H1 (cell line): ENCODE data around the gene SLC32A1.

Experiments used
- ATF2 ChIP-seq: IDR thresholded peaks from 2 replicates; pipeline ENCODE4 v1.6.1; 2012; ENCODE audit warnings: low read length, inconsistent platforms
- EGR1 ChIP-seq: IDR thresholded peaks from 2 replicates; pipeline ENCODE4 v1.6.1; 2011; ENCODE audit warnings: low read depth, low read length, borderline replicate concordance
- HDAC2 ChIP-seq, 2 experiments: fragments of 300-600 bp in 1 of 2; sonication (generic) in 1 of 2; IDR thresholded peaks; 2 replicates each; pipeline ENCODE4 v1.6.1; 2011 to 2012; ENCODE audit warnings: low read depth in 2 of 2, low read length in 2 of 2, mild to moderate bottlenecking in 2 of 2, moderate library complexity in 2 of 2, borderline replicate concordance in 1 of 2, inconsistent platforms in 1 of 2
- JUND ChIP-seq: IDR thresholded peaks from 2 replicates; pipeline ENCODE4 v1.6.1; 2011; ENCODE audit warnings: mild to moderate bottlenecking, improper control_type of control experiment, low read length
- NRF1 ChIP-seq: IDR thresholded peaks from 2 replicates; pipeline ENCODE4 v1.6.1; 2011; ENCODE audit warnings: mild to moderate bottlenecking, low read depth, low read length, improper control_type of control experiment
- POLR2A ChIP-seq, 2 experiments: IDR thresholded peaks; 1 replicate in 1 of 2; 2 replicates in 1 of 2; pipeline ENCODE4 v1.6.1; 2011; ENCODE audit warnings: low read depth in 2 of 2, low read length in 2 of 2, mild to moderate bottlenecking in 2 of 2; ENCODE audit errors: control extremely low read depth in 1 of 2
- RAD21 ChIP-seq, 2 experiments: IDR thresholded peaks in 1 of 2; conservative IDR thresholded peaks in 1 of 2; 2 replicates each; pipeline ENCODE4 v1.6.1; 2011; ENCODE audit warnings: low read depth in 2 of 2, low read length in 2 of 2, improper control_type of control experiment in 1 of 2, inconsistent platforms in 1 of 2, mild to moderate bottlenecking in 1 of 2, moderate library complexity in 1 of 2
- RNF2 ChIP-seq: fragments of 200-900, 300-1000 bp; sonication (generic); IDR thresholded peaks from 2 replicates; pipeline ENCODE4 v1.7.1; 2016; ENCODE audit warnings: borderline replicate concordance, low read depth, mild to moderate bottlenecking, antibody characterized with exemption, low read length; ENCODE audit not compliant: poor library complexity, severe bottlenecking; ENCODE audit errors: missing control alignments
- SIN3A ChIP-seq, 2 experiments: IDR thresholded peaks in 1 of 2; conservative IDR thresholded peaks in 1 of 2; 2 replicates each; pipeline ENCODE4 v1.6.1; 2011 to 2012; ENCODE audit warnings: low read length in 2 of 2, improper control_type of control experiment in 1 of 2, low read depth in 1 of 2, mild to moderate bottlenecking in 1 of 2
- SUZ12 ChIP-seq: fragments of 200-600 bp; sonication (generic); IDR thresholded peaks from 2 replicates; pipeline ENCODE4 v1.6.1; 2012; ENCODE audit warnings: mild to moderate bottlenecking, inconsistent platforms, low read length, moderate library complexity, mixed read lengths
- TF ChIP-seq, protein P1 (sequence below), 3 experiments: IDR thresholded peaks; 1 replicate in 2 of 3; 2 replicates in 1 of 3; pipeline versions ENCODE4 v1.5.1 to v1.6.1; 2011; ENCODE audit warnings: low read length in 3 of 3, mild to moderate bottlenecking in 3 of 3, inconsistent platforms in 2 of 3, low read depth in 1 of 3, moderate library complexity in 1 of 3; ENCODE audit not compliant: insufficient read depth in 1 of 3; ENCODE audit errors: control extremely low read depth in 1 of 3

DNA sequence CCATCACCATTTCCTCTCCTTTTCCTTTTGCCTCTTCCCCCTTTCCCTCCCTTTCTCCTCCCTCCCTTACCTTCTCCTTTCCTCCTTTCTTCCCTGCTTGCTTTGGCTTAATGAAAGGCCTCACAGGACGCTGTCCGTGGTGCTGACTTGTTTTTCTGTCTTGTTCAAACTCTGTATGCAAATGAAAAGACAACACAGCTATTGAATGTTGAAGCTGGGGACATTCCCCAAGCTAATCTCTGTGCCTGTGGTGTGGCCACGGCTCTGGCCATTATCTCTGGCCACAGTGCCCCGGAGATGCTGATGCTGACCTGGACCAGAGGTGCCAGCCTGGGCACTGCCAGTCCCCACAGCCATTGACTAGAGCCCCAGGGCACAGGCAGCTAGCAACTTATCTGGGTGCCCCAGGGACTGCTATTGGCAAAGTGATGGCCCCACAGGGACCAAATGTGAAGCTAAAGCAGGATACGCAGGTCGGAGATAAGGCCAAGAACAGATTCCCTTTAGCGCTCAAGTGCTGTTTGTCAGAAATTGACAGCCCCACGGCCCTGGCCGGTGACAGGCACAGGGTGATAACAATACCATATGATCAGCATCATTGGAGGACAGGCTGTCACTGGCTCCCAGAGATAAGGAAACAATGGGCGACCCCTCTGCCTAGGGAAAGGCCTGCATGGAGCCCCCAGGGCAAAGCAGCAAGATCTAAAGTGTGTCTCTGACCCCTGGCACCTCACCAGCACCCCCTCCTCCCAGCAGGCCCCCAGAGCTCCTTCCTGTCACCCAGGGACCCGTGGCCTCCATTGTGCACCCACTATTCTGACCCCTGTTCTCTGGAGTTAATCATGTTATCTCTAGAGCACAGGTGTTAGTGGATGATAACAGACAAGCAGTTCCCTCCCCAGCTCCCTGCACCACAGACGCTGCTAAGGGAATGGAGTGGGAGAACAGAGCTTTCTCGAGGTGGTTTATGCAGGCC, 31.6 kb upstream of the SLC32A1 start:
- TF ChIP-seq POLR2A (IDR thresholded peaks at IDR 0.05; ENCODE audit: control extremely low read depth in 1 of 2, low read depth in 2 of 2, low read length in 2 of 2) (no peak), ATF2 (no peak), SIN3A (conservative IDR thresholded peaks at IDR 0.05 in 1 of 2, IDR thresholded peaks at IDR 0.05 in 1 of 2; ENCODE audit: low read depth in 1 of 2, low read length in 2 of 2) (peak; percentile 71 to 90; a peak in 3 of 4 replicates), RAD21 (IDR thresholded peaks at IDR 0.05 in 1 of 2, conservative IDR thresholded peaks at IDR 0.05 in 1 of 2; ENCODE audit: low read depth in 2 of 2, low read length in 2 of 2) (0 out of 4 replicates have a peak, but pooled peaks of 1 of the 2 experiments have one; percentile 9), RNF2 (no peak), NRF1 (no peak), HDAC2 (IDR thresholded peaks at IDR 0.05; ENCODE audit: borderline replicate concordance in 1 of 2, low read depth in 2 of 2, low read length in 2 of 2) (no peak), EGR1 (no peak), SUZ12 (no peak), JUND (no peak)
- TF ChIP-seq, protein P1, sequence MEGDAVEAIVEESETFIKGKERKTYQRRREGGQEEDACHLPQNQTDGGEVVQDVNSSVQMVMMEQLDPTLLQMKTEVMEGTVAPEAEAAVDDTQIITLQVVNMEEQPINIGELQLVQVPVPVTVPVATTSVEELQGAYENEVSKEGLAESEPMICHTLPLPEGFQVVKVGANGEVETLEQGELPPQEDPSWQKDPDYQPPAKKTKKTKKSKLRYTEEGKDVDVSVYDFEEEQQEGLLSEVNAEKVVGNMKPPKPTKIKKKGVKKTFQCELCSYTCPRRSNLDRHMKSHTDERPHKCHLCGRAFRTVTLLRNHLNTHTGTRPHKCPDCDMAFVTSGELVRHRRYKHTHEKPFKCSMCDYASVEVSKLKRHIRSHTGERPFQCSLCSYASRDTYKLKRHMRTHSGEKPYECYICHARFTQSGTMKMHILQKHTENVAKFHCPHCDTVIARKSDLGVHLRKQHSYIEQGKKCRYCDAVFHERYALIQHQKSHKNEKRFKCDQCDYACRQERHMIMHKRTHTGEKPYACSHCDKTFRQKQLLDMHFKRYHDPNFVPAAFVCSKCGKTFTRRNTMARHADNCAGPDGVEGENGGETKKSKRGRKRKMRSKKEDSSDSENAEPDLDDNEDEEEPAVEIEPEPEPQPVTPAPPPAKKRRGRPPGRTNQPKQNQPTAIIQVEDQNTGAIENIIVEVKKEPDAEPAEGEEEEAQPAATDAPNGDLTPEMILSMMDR (IDR thresholded peaks at IDR 0.05; ENCODE audit: control extremely low read depth in 1 of 3, insufficient read depth in 1 of 3, low read depth in 1 of 3, low read length in 3 of 3) = no peak
